Measurements from ENCODE around the gene TASL. TPM values are rescaled to one million over a fixed set of nuclear protein-coding genes. Genes with fewer than 3 reads are reported as not detected.

The TASL gene
- total and polyA plus RNA-seq, 2 of the 8 experiments (the other 6 are each of a cell fraction or from before 2014, with no cell fraction given), result not detected

GRCh38 chrX:30533835-30534234 lies 43.7 kb downstream of the TASL start:
- H3K4me1 ChIP-seq (replicated peaks in 1 of 4; ENCODE audit: control insufficient read depth in 3 of 4, insufficient read depth in 4 of 4, low read length in 3 of 4), result no peaks in the 10 kb centered on the region
- H2BK15ac ChIP-seq (ENCODE audit: low read length), result no peak overlapping the region
- no peak overlapping the region for H3K14ac ChIP-seq (ENCODE audit: insufficient read length)
- no peaks in the 10 kb centered on the region for H3K9me3 ChIP-seq (ENCODE audit: insufficient read depth in 2 of 2, low read depth in 1 of 2, low read length in 1 of 2)
- H3K79me2 ChIP-seq (ENCODE audit: control insufficient read depth in 1 of 2, insufficient read depth in 2 of 2, low read length in 2 of 2), result no peaks in the 10 kb centered on the region
- no peak overlapping the region for H4K8ac ChIP-seq (ENCODE audit: extremely low read depth, insufficient read depth, low read length)
- H4K91ac ChIP-seq (replicated peaks; ENCODE audit: insufficient read length, low read length), result no peak overlapping the region
- ChIA-PET POLR2A (ENCODE audit: partially characterized antibody) (no interaction called here), CTCF (ENCODE audit: partially characterized antibody) (no interaction called here)
- no peak overlapping the region for H4K5ac ChIP-seq (ENCODE audit: insufficient read length, low read depth, low read length)
- no peak overlapping the region for H2BK20ac ChIP-seq (ENCODE audit: low read length)
- H2AFZ ChIP-seq (ENCODE audit: low read length), result no peak overlapping the region
- H3K27ac ChIP-seq (ENCODE audit: low read depth, low read length), result no peak overlapping the region
- H3K23me2 ChIP-seq (ENCODE audit: low read depth, low read length), result no peaks in the 10 kb centered on the region
- H3K4ac ChIP-seq (replicated peaks; ENCODE audit: insufficient read length, low read depth, low read length), result no peak overlapping the region
- H3K23ac ChIP-seq (ENCODE audit: insufficient read length), result no peak overlapping the region
- FAIRE-seq (no peak), DNase-seq (ENCODE audit: low read depth in 1 of 2, low spot score in 2 of 2) (no peak)
- no peak overlapping the region for H3K4me3 ChIP-seq (ENCODE audit: extremely low read depth in 1 of 4, insufficient read depth in 2 of 4, low read depth in 3 of 4, low read length in 4 of 4)
- no peaks in the 10 kb centered on the region for H3K79me1 ChIP-seq (ENCODE audit: low read depth, low read length)
- H3K56ac ChIP-seq (replicated peaks; ENCODE audit: insufficient read length, low read depth, low read length), result no peak overlapping the region
- H3K27me3 ChIP-seq (replicated peaks in 1 of 4; ENCODE audit: control insufficient read depth in 3 of 4, extremely low read depth in 1 of 4, insufficient read depth in 3 of 4, low read length in 3 of 4), result no peaks in the 10 kb centered on the region
- no peak overlapping the region for H2BK12ac ChIP-seq (ENCODE audit: low read depth, low read length)
- H3K18ac ChIP-seq (ENCODE audit: extremely low read depth, low read length), result no peak overlapping the region
- H4K20me1 ChIP-seq (replicated peaks in 1 of 2; ENCODE audit: control insufficient read depth in 1 of 2, insufficient read depth in 2 of 2, low read length in 2 of 2), result no peaks in the 10 kb centered on the region
- H2BK5ac ChIP-seq (ENCODE audit: low read depth, low read length), result no peak overlapping the region
- H3K4me2 ChIP-seq (ENCODE audit: insufficient read depth in 1 of 2, low read depth in 2 of 2, low read length in 2 of 2), result no peak overlapping the region
- WGBS, 2 experiments (ENCODE audit: extremely low coverage in 1 of 2, insufficient coverage in 1 of 2, insufficient read length in 1 of 2, insufficient replicate concordance in 2 of 2, low coverage in 1 of 2, low lambda C conversion rate in 2 of 2, missing lambda C conversion rate in 1 of 2), result 82% methylated on average over 1 of the region's 1 CpG; no CpG with 5 or more reads in 1 of the 2 experiments
- H3K36me3 ChIP-seq (ENCODE audit: control insufficient read depth in 2 of 4, insufficient read depth in 4 of 4, low read length in 3 of 4), result no peaks in the 10 kb centered on the region
- no peak overlapping the region for H2BK120ac ChIP-seq (replicated peaks; ENCODE audit: low read depth, low read length)
- no peak overlapping the region for H2AK5ac ChIP-seq (ENCODE audit: low read depth, low read length)
- H3K9ac ChIP-seq (replicated peaks in 1 of 4; ENCODE audit: extremely low read depth in 1 of 4, low read depth in 3 of 4, low read length in 3 of 4), result no peak overlapping the region
- TF ChIP-seq CTBP2 (IDR thresholded peaks at IDR 0.05; ENCODE audit: borderline replicate concordance, insufficient read depth, insufficient read length, low read length) (no peak), CTCF (IDR thresholded peaks at IDR 0.05; ENCODE audit: control extremely low read depth in 1 of 3, insufficient read depth in 1 of 3, low read depth in 1 of 3, low read length in 3 of 3) (no peak), USF2 (IDR thresholded peaks at IDR 0.05; ENCODE audit: low read length) (no peak), TAF1 (IDR thresholded peaks at IDR 0.05; ENCODE audit: low read depth, low read length) (no peak)
